ENCODE measurements around the gene IRF8.

IRF8 gene

GRCh38 chr16:85878407-85878806 is 20.6 kb upstream of the IRF8 start:
- no peak for DNase-seq (ENCODE audit: low read depth)
- no peak overlapping the region for H3K4me3 ChIP-seq (ENCODE audit: low read length)
- no peak for TF ChIP-seq CTCF (IDR thresholded peaks at IDR 0.05; ENCODE audit: insufficient read depth, low read depth, low read length, missing control alignments)

GRCh38 chr16:85878875-85879274 is 20.1 kb upstream of the IRF8 start:
- H3K4me3 ChIP-seq (ENCODE audit: low read length): no peak overlapping the region
- TF ChIP-seq CTCF (IDR thresholded peaks at IDR 0.05; ENCODE audit: insufficient read depth, low read depth, low read length, missing control alignments): no peak
- DNase-seq (ENCODE audit: low read depth): peak; percentile 48

- H3K4me3 ChIP-seq (ENCODE audit: low read length): no peak overlapping the region
- no peak for DNase-seq (ENCODE audit: low read depth)
- TF ChIP-seq CTCF (IDR thresholded peaks at IDR 0.05; ENCODE audit: insufficient read depth, low read depth, low read length, missing control alignments): no peak
Observed at GRCh38 chr16:85879549-85879948, 19.4 kb upstream of the IRF8 start.

GRCh38 chr16:85879975-85880831 is 18.8 kb upstream of the IRF8 start:
- no peak for DNase-seq (ENCODE audit: low read depth)
- H3K4me3 ChIP-seq (ENCODE audit: low read length): no peak overlapping the region
- no peak for TF ChIP-seq CTCF (IDR thresholded peaks at IDR 0.05; ENCODE audit: insufficient read depth, low read depth, low read length, missing control alignments)

GRCh38 chr16:85880861-85881260 is 18.1 kb upstream of the IRF8 start:
- DNase-seq (ENCODE audit: low read depth): no peak
- H3K4me3 ChIP-seq (ENCODE audit: low read length): no peak overlapping the region
- no peak for TF ChIP-seq CTCF (IDR thresholded peaks at IDR 0.05; ENCODE audit: insufficient read depth, low read depth, low read length, missing control alignments)

- no peak overlapping the region for H3K4me3 ChIP-seq (ENCODE audit: low read length)
- no peak for DNase-seq (ENCODE audit: low read depth)
- no peak for TF ChIP-seq CTCF (IDR thresholded peaks at IDR 0.05; ENCODE audit: insufficient read depth, low read depth, low read length, missing control alignments)
Observed at GRCh38 chr16:85881436-85881835, 17.5 kb upstream of the IRF8 start.
